Skeletal muscle cell (primary cell): Measurements from ENCODE around the gene FGA.
"Not testable (repeated sequence)": the region's sequence is repeated elsewhere in the genome, so short reads cannot be mapped to it uniquely, and the experiment has no call there.

Experiments used
- DNase-seq: peaks from one replicate; pipeline ENCODE4 v3.0.0-alpha.2; 2010; ENCODE audit warnings: low read depth
- H3K4me3 ChIP-seq: 2 replicates; pipeline ENCODE4 v1.5.1; 2011; ENCODE audit warnings: low read depth, mild to moderate bottlenecking, control low read depth, low read length, moderate library complexity

The FGA gene

GRCh38 chr4:154608361-154609252 lies 18.1 kb upstream of the FGA start:
- no peak for DNase-seq
- H3K4me3 ChIP-seq: no peak overlapping the region

DNA sequence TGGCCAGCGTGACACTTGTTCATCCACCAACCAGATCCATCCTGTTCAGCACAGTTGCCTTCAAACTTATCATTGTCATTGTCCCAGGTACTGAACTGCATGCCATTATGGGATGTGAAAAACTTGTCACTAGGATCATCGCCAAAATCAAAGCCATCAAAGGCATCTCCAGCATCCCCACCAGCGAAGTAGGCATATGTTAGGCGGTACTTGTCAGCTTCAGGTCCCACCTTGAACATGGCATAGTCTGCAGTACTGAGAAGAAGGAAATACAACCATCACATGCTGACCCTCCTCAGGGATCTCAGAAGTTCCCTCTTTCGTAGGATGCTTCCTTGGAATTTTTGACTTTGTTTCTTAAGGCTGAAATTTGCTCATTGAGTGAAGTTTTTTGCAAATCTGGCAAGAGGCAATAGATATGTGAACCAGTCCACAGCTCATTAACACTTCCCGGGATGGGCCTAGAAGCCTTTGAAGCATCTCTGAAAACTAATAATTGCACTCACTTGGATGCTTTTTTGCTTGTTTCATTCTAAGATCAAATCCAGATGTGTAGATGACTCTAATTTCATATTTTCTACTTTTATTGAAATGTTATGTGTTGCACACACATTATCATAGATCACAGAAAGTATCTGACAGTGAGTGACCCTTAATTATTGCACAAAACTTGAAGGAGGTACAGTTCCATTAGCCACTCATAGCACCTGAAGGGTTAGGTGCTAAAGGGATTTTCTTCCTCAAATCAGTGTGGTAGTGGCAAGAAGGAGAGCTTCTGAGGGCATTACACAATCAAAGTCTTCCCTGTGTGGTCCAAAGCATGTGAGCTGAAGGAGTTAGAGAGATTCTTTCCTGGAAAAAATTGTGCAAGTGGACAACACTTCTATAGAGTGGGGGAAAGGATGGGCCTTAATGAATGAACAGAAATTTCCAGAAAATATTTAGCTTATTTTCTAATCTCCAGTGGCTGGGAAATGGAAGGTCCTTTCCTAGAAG lies 16.5 kb upstream of the FGA start:
- no peak for DNase-seq
- H3K4me3 ChIP-seq: no peak overlapping the region

- H3K4me3 ChIP-seq: no peak overlapping the region
- DNase-seq: no peak
Measured at GRCh38 chr4:154604696-154605200, 14.2 kb upstream of the FGA start.

DNA sequence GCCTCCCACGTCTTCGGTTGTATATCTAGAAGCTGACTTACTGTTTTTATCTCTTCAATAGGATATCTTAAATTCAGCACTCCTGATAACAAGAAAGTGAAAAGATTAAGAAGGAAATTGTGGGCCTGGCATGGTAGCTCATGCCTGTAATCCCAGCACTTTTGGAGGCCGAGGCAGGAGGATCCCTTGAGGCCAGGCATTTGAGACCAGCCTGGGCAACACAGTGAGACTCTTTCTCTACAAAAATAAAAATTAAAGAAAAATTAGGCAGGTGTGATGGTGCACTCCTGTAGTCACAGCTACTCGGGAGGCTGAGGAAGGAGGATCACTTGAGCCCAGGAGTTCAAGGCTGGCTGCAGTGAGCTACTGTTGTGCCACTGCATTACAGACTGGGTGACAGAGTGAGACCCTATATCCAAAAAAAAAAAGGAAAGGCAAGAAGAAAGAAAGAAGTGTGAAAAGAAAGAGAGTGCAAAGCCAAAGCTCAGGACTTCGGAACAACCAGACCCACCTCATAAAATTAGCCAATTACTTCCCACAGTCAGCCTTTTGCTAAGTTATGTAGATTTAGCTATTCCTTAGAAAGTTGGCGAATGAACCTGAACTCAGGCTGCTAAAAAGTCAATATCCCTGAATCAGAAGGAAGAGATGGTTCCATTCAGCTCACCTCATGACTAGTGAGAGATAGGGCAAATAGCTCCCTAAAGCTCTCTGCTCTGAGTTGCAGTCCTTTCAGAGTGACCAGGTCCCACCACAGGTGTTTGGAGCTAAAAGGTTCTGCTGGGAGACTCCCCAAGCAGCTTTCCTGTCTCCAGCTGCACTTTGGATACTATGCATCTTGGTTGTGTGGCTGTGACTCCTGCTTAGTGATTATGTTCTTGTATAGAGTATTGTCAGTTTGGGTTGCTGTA lies 12.7 kb upstream of the FGA start:
- no peak overlapping the region for H3K4me3 ChIP-seq
- no peak for DNase-seq

DNA sequence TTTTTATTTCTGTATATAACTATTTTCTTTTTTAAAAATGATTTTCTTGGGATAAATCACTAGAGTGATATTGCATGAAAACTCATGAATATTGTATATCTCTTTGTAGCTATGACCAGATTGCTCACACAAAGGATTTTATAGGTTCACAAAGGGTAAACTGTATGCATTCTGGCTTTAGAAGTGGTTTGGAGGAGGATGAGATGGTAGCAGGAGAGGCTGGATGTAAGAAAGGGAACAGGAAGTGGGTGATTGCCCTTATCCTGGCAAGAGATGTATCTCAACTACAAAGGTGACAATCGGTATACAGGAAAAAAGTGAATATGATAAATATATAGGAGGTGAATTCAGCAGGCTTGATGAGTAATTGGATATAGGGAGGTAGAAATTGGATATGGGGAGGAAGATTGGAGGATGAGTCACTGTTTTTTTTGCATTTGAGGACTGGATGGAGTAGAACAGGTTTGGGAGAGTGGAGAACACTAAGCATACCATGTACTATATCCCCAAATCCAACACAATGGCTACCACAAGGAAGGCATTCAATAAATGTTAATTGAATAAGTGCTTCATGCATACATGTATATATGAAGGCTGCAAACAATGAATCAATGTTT lies 12.0 kb upstream of the FGA start:
- no peak for DNase-seq
- H3K4me3 ChIP-seq: no peak overlapping the region

DNA sequence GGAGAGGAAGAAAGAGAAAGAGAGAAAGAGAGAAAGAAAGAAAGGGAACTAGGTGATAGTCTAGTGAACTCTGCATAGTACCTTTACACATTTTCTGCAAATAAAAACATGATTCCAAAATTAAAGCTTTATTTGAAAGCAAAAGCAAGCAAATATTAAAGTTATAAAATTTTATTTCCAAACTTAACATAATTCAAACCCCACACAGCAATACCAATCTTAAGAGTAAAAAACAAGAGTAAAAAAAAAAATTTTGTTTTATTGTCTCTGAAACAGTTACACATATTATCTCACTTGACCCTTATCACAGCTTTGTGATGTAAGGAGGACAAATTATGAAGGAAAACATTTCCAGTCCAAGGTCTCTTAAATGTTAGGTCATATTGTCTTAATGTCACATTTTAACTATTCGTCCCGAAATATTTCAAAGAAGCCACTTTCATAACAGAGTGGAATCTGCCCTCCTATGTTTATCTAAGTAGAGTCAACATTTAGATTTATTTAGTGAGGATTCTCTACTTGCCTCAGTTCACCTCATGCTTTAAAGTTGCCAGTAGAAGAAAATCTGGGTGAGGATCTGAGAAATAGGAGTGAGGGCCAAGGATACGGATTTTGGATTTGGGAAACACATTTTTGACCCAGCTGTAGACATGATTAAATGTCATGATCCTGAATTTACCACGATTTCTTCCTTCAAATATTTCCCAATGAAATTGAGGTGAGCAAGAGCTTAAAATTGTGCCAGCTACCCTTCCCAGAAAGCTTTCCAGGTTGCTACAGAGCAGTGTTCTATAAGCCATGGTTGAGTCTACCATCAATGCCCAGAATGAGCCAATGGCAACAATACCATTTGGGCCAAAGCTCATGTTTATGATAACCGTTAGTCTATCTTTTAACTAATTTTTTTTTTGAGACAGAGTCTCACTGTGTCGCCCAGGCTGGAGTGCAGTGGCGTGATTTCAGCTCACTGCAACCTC lies 7.5 kb upstream of the FGA start:
- DNase-seq: no peak
- no peak overlapping the region for H3K4me3 ChIP-seq

DNA sequence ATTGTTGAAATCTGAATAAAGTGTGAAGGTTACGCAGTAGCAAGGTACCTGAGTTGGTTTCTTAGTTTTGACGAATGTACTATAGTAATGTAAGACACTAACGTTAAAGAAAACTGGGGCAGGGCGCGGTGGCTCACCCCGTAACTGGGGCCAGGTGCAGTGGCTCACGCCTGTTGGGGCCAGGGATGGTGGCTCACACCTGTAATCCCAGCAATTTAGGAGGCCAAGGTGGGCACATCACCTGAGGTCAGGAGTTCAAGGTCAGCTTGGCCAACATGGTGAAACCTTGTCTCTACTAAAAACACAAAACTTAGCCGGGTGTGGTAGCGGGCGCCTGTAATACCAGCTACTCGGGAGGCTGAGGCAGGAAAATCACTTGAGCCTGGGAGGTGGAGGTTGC lies 6.7 kb upstream of the FGA start:
- not testable (repeated sequence) for H3K4me3 ChIP-seq, DNase-seq

- peak; percentile 4 for DNase-seq
- H3K4me3 ChIP-seq: no peak overlapping the region
Measured at GRCh38 chr4:154595807-154596206, 5.3 kb upstream of the FGA start.

DNA sequence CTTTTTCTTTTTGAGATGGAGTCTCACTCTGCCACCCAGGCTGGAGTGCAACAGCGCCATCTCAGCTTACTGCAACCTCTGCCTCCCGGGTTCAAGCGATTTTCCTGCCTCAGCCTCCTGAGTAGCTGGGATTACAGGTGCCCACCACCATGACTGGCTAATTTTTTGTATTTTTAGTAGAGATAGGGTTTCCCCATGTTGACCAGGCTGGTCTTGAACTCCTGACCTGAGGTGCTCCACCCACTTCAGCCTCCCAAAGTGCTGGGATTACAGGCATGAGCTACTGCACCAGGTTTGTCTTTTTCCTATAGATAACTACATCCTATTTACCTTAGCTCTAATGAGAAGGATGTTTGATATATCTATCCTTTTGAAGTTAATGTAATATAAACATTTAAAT lies 3.8 kb upstream of the FGA start:
- not testable (repeated sequence) for DNase-seq, H3K4me3 ChIP-seq

GRCh38 chr4:154593868-154594267 lies 3.3 kb upstream of the FGA start:
- no peak for DNase-seq
- no peak overlapping the region for H3K4me3 ChIP-seq

DNA sequence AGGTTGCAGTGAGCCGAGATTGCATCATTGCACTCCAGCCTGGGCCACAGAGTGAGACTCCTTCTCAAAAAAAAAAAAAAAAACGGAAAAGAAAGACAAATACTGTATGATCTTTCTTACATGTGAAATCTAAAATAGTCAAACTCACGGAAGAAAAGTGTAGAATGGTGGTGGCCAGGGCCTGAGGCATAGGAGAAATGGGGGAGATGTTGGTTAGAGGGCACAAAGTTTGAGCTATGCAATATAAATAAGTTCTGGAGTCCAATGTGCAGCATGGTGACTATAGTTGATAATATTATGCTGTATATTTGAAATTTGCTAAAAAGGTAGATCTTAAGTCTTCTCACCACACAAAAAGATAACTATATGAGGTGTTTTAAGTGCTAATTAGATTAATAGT lies 1.3 kb upstream of the FGA start:
- DNase-seq: no peak
- H3K4me3 ChIP-seq: no peak overlapping the region

DNA sequence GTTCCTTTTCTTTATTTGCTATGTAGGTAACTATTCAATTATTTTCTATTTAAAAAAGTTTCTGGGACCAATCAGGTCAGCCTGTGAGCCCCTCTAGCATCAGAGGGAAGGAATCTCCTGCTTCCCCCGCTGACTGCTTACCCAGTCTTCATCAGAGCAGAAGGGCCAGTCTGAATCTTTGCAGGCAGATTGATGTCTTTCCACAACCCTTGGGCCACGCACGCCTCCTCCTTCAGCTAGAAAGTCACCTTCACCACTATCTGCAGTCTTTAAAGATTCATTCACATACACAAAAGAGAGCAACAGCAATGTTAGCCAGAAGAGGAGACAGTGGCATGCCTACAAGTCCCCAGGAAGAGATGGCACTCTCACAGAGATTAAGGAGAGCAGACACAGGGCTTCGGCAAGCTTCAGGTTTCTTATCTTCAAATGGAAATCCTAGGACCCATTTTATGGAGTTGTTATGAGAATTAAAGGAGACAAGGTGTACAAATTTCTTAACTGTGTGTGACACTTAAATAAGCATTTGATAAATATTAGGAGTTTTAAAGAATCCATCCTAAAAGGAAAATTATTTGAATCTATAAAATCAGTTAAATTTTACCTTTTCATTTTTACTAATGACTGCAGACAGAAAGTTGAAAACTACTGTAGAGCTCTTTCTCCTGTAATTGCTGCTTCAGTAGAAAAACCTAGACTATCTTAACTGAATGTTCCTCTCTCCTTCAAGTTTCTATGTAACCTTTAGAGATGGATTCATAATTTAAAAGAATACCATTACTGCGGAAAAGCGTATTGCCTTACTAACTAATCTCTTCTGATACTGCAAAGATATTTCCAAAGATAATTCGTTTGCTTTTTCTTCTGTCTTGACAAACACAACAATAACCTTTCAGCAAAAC lies 995 bp downstream of the FGA start:
- H3K4me3 ChIP-seq: no peak overlapping the region
- DNase-seq: no peak

- no peak overlapping the region for H3K4me3 ChIP-seq
- DNase-seq: no peak
Measured at GRCh38 chr4:154588198-154588597, 2.3 kb downstream of the FGA start.

DNA sequence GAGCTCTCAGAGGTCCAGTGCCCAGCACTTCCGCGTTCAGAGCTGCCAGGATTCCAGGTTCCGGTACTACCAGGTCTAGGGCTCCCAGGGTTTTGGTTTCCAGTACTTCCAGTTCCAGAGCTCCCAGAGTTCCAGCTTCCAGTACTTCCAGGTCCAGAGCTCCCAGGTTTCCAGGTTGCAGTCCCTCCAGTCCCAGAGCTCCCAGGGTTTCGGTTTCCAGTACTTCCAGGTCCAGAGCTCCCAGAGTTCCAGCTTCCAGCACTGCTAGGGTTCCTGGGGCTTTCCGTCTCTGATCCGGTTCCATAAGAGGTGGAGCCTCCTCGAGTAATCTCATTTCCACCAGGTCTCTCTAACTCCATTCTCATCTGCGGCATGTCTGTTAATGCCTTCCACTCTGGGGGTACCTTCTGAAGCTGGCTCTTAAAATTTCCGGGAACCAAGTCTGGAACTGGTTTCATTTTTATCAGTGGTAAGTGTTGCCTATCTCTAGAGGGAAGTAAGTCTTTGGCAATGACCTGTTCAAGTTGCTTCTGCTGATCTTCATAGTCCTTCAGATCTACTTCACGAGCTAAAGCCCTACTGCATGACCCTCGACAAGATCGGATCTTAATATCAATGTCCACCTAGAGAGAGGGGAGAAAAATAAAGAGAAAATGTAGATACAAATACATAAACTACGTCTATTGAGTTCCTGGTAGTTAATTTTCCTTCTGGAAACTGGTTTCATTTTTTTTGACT lies 4.1 kb downstream of the FGA start:
- H3K4me3 ChIP-seq: no peak overlapping the region
- DNase-seq: no peak

DNA sequence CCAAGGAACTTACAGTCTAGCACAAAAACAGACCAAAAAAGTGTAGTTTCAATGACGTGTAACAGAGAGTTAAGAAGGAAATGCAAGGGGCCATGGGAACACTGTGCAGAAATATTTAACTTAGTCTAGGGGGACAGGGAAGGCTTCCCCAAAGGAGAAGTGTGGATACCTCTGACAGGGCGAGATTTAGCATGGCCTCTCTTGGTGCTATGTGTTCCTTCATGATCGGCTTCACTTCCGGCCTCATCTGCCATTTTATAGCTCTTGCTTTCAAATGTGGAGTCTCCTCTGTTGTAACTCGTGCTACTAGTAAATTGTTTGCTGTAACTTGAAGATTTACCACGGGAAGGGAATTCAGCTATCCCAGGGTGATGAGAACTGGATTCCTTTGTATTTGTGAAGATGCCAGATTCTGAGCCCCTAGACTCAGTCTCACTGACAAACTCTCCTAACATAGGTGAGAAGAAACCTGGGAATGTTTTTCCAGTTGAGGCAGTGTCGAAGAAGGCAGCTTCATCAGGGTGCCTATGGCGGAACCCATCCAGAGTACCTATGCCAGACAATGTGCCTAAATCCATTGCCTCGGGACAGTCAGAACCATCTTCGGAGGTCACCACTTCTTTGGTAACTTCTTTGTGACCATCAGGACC lies 5.0 kb downstream of the FGA start:
- no peak overlapping the region for H3K4me3 ChIP-seq
- DNase-seq: no peak

DNA sequence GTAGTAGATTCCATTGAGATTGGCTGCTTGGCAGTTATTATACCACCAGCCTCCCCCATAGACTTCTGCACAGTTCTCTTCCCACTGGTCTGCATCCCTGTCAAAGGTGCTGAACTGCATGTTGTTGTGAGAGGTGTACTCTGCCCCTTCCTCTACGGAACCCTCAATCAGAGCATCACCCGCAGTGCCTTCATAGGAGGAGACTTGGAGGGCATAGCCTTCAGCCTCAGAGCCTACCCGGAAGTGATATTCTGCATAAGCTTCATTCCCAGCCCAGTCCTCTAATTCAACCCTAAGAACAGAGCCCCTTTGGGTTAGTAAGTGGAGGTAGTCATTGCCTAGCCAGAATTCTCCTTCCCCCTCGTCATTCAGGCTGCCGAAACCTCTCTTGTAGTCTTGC lies 6.3 kb downstream of the FGA start:
- no peak overlapping the region for H3K4me3 ChIP-seq
- DNase-seq: no peak
